ENCODE results near the gene HACL1. TPM values are rescaled to one million over a fixed set of nuclear protein-coding genes. Genes with fewer than 3 reads are reported as not detected.

Gene HACL1
- total and polyA plus RNA-seq, 2 donors (not counting 3 experiments of a cell fraction or from before 2014, with no cell fraction given), result 16.5 to 27.4 TPM

GRCh38 chr3:15602146-15602536 lies 772 bp upstream of the HACL1 start:
- CTCF ChIA-PET, result interaction anchor here (1.4 to 2.3 kb wide), 5 partner anchors 25 to 650 kb away, joined by 3 to 10 read pairs (median 6); partner anchors contain the start of gene ANKRD28

GRCh38 chr3:15601046-15601398 lies 347 bp downstream of the HACL1 start:
- Histone ChIP-seq H3K4me1 (ENCODE audit: control insufficient read depth, extremely low read depth, insufficient read depth, low read length) (peaks cover 13% of the 10 kb centered on the region), H3K27me3 (ENCODE audit: control insufficient read depth in 2 of 2, insufficient read depth in 2 of 2, low read length in 2 of 2) (no peaks in the 10 kb centered on the region), H3K4me3 (replicated peaks in 1 of 3; ENCODE audit: insufficient read depth in 1 of 3, low read depth in 1 of 3, low read length in 3 of 3) (peak overlapping the region; percentile 73 to 86 (median 74)), H2AFZ (ENCODE audit: low read depth, low read length) (peak overlapping the region; percentile 61), H3K4me2 (ENCODE audit: insufficient read depth, low read length) (peak overlapping the region; percentile 98), H3K27ac (ENCODE audit: insufficient read depth, low read depth, low read length) (peak overlapping the region; percentile 31), H3K9ac (replicated peaks; ENCODE audit: extremely low read depth, insufficient read depth, low read length) (peak overlapping the region; percentile 75), H3K9me3 (replicated peaks; ENCODE audit: control insufficient read depth, insufficient read depth, low read length) (no peaks in the 10 kb centered on the region), H4K20me1 (replicated peaks; ENCODE audit: control insufficient read depth, extremely low read depth, insufficient read depth, low read length) (no peaks in the 10 kb centered on the region), H3K79me2 (ENCODE audit: control insufficient read depth, insufficient read depth, low read length) (peaks cover 7% of the 10 kb centered on the region), H3K36me3 (ENCODE audit: control insufficient read depth in 2 of 2, extremely low read depth in 1 of 2, insufficient read depth in 2 of 2, low read length in 2 of 2) (peaks cover 0 to 7% of the 10 kb centered on the region in 2 experiments), H3K9me1 (replicated peaks; ENCODE audit: control insufficient read depth, extremely low read depth, insufficient read depth, low read length) (no peaks in the 10 kb centered on the region)
- POLR2A ChIA-PET, result interaction anchor here (0.6 to 1.7 kb wide), 5 partner anchors 12 to 205 kb away, joined by 3 to 6 read pairs (median 4); partner anchors contain the start of gene ANKRD28
- dilution Hi-C loops (cut with MboI; ENCODE audit: extremely low pct_ligation_motif_present, low sequenced_read_pairs), result no loop called here
- BruUV-seq (replicated peaks), result no TSS peak
- intact Hi-C loops (cut with micrococcal nuclease), result loop anchor here (1.0 kb wide), 5 partner anchors 29 to 211 kb away; no protein-coding TSS in a partner anchor
- TF ChIP-seq POLR2A (IDR thresholded peaks at IDR 0.05; ENCODE audit: low read depth, low read length), result no peak
- no peak for TF ChIP-seq EZH2 (IDR thresholded peaks at IDR 0.05; ENCODE audit: borderline replicate concordance, low read depth, low read length, severe bottlenecking)
- no peak for TF ChIP-seq GATA2 (IDR thresholded peaks at IDR 0.05; ENCODE audit: insufficient read depth, insufficient read length, low read depth, low read length)
- no peak for TF ChIP-seq MYC (IDR thresholded peaks at IDR 0.05; ENCODE audit: low read depth, low read length)
- TF ChIP-seq POLR2AphosphoS5 (IDR thresholded peaks at IDR 0.05; ENCODE audit: insufficient read depth, low read depth, low read length), result no peak
- no peak for TF ChIP-seq FOS (IDR thresholded peaks at IDR 0.05; ENCODE audit: borderline replicate concordance, insufficient read depth, low read length)
- no peak for TF ChIP-seq CTCF (IDR thresholded peaks at IDR 0.05; ENCODE audit: extremely low read depth in 1 of 2, insufficient read depth in 1 of 2, low read depth in 1 of 2, low read length in 2 of 2)
- no peak for TF ChIP-seq MAX (IDR thresholded peaks at IDR 0.05; ENCODE audit: insufficient read depth, insufficient read length)
- TF ChIP-seq JUN (IDR thresholded peaks at IDR 0.05; ENCODE audit: borderline replicate concordance, insufficient read depth, insufficient read length, low read depth), result no peak
- DNase-seq (ENCODE audit: low read depth, low spot score) (no peak), FAIRE-seq (no peak)
- CTCF ChIA-PET, result interaction anchor here (0.7 to 2.3 kb wide), 7 partner anchors 26 to 651 kb away, joined by 3 to 10 read pairs (median 4); partner anchors contain the start of gene ANKRD28

More at GRCh38 chr3:15602146-15602536, 772 bp upstream of the HACL1 start:
- Histone ChIP-seq H3K4me3 (replicated peaks in 1 of 3; ENCODE audit: insufficient read depth in 1 of 3, low read depth in 1 of 3, low read length in 3 of 3) (peak overlapping the region; percentile 23 to 86 (median 73)), H3K27me3 (ENCODE audit: control insufficient read depth in 2 of 2, insufficient read depth in 2 of 2, low read length in 2 of 2) (no peaks in the 10 kb centered on the region), H3K79me2 (ENCODE audit: control insufficient read depth, insufficient read depth, low read length) (peaks cover 7% of the 10 kb centered on the region), H3K4me2 (ENCODE audit: insufficient read depth, low read length) (peak overlapping the region; percentile 70), H3K4me1 (ENCODE audit: control insufficient read depth, extremely low read depth, insufficient read depth, low read length) (peaks cover 21% of the 10 kb centered on the region), H4K20me1 (replicated peaks; ENCODE audit: control insufficient read depth, extremely low read depth, insufficient read depth, low read length) (no peaks in the 10 kb centered on the region), H3K9ac (replicated peaks; ENCODE audit: extremely low read depth, insufficient read depth, low read length) (peak overlapping the region; percentile 75), H3K9me3 (replicated peaks; ENCODE audit: control insufficient read depth, insufficient read depth, low read length) (no peaks in the 10 kb centered on the region), H2AFZ (ENCODE audit: low read depth, low read length) (peak overlapping the region; percentile 49), H3K9me1 (replicated peaks; ENCODE audit: control insufficient read depth, extremely low read depth, insufficient read depth, low read length) (no peaks in the 10 kb centered on the region), H3K27ac (ENCODE audit: insufficient read depth, low read depth, low read length) (peak overlapping the region; percentile 61), H3K36me3 (ENCODE audit: control insufficient read depth in 2 of 2, extremely low read depth in 1 of 2, insufficient read depth in 2 of 2, low read length in 2 of 2) (peaks cover 0 to 7% of the 10 kb centered on the region in 2 experiments)
- POLR2A ChIA-PET, result interaction anchor here (1.5 to 1.7 kb wide), 2 partner anchors 28 to 204 kb away, joined by 5 to 6 read pairs; no protein-coding TSS in a partner anchor
- intact Hi-C loops (cut with micrococcal nuclease) (no loop called here), dilution Hi-C loops (cut with MboI; ENCODE audit: extremely low pct_ligation_motif_present, low sequenced_read_pairs) (no loop called here)
- TF ChIP-seq EZH2 (IDR thresholded peaks at IDR 0.05; ENCODE audit: borderline replicate concordance, low read depth, low read length, severe bottlenecking), result no peak
- no peak for TF ChIP-seq FOS (IDR thresholded peaks at IDR 0.05; ENCODE audit: borderline replicate concordance, insufficient read depth, low read length)
- TF ChIP-seq POLR2AphosphoS5 (IDR thresholded peaks at IDR 0.05; ENCODE audit: insufficient read depth, low read depth, low read length), result no peak
- no peak for TF ChIP-seq MAX (IDR thresholded peaks at IDR 0.05; ENCODE audit: insufficient read depth, insufficient read length)
- no peak for TF ChIP-seq GATA2 (IDR thresholded peaks at IDR 0.05; ENCODE audit: insufficient read depth, insufficient read length, low read depth, low read length)
- no peak for TF ChIP-seq MYC (IDR thresholded peaks at IDR 0.05; ENCODE audit: low read depth, low read length)
- BruUV-seq (replicated peaks), result TSS peak; percentile 78
- FAIRE-seq (no peak), DNase-seq (ENCODE audit: low read depth, low spot score) (no peak)
